ENCODE data around the gene KIAA0930. TPM values are rescaled to one million over a fixed set of nuclear protein-coding genes. Genes with fewer than 3 reads are reported as not detected.
A peak's percentile ranks its signal among the peaks of the same experiment; 100 is the strongest.

Gene KIAA0930
- total and polyA plus RNA-seq, 2 experiments from 2014 or later, result 15.0 to 78.6 TPM

DNA sequence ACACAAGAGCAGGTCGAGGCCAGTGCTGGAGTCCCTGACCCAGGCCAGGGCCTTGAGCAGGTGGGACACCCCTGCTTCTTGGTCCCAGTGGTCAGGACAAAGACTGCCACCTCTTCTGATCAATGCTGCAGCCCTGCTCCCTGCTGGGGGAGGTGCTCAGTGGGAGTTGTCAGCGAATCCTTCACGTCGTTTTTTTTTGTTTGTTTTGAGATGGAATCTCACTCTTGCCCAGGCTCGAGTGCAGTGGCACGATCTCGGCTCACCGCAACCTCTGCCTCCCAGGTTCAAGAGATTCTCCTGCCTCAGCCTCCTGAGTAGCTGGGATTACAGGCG, 42.3 kb downstream of the KIAA0930 start (continued):
- TF ChIP-seq, protein P1, sequence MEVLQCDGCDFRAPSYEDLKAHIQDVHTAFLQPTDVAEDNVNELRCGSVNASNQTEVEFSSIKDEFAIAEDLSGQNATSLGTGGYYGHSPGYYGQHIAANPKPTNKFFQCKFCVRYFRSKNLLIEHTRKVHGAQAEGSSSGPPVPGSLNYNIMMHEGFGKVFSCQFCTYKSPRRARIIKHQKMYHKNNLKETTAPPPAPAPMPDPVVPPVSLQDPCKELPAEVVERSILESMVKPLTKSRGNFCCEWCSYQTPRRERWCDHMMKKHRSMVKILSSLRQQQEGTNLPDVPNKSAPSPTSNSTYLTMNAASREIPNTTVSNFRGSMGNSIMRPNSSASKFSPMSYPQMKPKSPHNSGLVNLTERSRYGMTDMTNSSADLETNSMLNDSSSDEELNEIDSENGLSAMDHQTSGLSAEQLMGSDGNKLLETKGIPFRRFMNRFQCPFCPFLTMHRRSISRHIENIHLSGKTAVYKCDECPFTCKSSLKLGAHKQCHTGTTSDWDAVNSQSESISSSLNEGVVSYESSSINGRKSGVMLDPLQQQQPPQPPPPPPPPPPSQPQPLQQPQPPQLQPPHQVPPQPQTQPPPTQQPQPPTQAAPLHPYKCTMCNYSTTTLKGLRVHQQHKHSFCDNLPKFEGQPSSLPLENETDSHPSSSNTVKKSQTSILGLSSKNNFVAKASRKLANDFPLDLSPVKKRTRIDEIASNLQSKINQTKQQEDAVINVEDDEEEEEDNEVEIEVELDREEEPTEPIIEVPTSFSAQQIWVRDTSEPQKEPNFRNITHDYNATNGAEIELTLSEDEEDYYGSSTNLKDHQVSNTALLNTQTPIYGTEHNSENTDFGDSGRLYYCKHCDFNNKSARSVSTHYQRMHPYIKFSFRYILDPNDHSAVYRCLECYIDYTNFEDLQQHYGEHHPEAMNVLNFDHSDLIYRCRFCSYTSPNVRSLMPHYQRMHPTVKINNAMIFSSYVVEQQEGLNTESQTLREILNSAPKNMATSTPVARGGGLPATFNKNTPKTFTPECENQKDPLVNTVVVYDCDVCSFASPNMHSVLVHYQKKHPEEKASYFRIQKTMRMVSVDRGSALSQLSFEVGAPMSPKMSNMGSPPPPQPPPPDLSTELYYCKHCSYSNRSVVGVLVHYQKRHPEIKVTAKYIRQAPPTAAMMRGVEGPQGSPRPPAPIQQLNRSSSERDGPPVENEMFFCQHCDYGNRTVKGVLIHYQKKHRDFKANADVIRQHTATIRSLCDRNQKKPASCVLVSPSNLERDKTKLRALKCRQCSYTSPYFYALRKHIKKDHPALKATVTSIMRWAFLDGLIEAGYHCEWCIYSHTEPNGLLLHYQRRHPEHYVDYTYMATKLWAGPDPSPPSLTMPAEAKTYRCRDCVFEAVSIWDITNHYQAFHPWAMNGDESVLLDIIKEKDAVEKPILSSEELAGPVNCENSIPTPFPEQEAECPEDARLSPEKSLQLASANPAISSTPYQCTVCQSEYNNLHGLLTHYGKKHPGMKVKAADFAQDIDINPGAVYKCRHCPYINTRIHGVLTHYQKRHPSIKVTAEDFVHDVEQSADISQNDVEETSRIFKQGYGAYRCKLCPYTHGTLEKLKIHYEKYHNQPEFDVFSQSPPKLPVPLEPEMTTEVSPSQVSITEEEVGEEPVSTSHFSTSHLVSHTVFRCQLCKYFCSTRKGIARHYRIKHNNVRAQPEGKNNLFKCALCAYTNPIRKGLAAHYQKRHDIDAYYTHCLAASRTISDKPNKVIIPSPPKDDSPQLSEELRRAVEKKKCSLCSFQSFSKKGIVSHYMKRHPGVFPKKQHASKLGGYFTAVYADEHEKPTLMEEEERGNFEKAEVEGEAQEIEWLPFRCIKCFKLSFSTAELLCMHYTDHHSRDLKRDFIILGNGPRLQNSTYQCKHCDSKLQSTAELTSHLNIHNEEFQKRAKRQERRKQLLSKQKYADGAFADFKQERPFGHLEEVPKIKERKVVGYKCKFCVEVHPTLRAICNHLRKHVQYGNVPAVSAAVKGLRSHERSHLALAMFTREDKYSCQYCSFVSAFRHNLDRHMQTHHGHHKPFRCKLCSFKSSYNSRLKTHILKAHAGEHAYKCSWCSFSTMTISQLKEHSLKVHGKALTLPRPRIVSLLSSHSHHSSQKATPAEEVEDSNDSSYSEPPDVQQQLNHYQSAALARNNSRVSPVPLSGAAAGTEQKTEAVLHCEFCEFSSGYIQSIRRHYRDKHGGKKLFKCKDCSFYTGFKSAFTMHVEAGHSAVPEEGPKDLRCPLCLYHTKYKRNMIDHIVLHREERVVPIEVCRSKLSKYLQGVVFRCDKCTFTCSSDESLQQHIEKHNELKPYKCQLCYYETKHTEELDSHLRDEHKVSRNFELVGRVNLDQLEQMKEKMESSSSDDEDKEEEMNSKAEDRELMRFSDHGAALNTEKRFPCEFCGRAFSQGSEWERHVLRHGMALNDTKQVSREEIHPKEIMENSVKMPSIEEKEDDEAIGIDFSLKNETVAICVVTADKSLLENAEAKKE (CRISPR knock-in tag; IDR thresholded peaks at IDR 0.05), result no peak

DNA sequence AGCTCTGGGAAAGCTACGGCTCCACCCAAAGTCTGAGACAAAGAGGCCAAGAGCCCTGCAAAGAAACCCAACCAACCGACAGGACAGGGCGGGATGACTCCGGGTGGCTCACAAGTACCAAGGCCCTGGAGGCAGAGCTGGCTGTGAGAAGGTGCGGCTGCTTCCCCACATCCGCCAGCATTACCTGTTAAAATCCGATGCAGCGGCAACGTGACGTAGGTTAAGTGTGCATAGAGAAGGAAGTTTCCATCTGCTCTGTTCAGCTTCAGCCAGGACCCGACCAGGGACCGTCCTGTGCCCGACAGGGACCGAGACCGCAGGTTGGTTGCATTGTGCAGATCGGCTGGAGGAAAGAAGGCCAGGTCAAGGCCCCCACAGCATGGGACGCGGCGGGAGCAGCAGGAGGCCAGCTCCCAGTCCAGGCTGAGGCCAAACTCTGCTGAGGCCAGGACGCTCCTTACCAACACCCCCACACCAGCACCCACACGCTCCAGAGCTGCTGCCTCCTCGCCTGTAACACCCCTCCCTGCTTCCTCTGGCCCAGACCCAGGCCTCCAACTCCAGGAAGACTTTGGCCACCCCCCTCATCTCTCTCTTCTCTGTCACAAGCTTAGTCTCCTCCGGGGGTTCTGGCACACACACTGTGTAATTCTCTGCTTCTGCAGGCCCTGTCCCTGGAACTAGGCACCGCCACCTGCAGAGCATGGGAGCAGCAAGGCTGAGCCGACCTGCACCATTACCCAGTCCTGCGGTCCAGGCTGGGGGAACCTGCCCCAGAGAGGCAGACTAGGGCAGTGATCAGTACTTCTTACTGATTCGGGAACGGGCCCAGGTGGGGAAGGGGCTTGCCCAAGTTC, 42.9 kb downstream of the KIAA0930 start:
- Mint-ChIP-seq H3K36me3 (ENCODE audit: low read depth) (peaks cover 16% of the 10 kb centered on the region; the same call in 2 of the 3 replicates), H3K27me3 (ENCODE audit: insufficient read depth, low read depth, poor library complexity) (peaks cover 9% of the 10 kb centered on the region), H3K27ac (peak overlapping the region; percentile 52; the same call in 1 of the 2 replicates), H3K9me3 (no peaks in the 10 kb centered on the region; the same call in 2 of the 3 replicates), H3K4me3 (no peak overlapping the region; the same call in 2 of the 3 replicates), H3K4me1 (peaks cover 35% of the 10 kb centered on the region)
- H3K36me3 ChIP-seq (ENCODE audit: insufficient read depth), result peaks cover 3% of the 10 kb centered on the region; the same call in 1 of the 2 replicates
- DNase-seq (ENCODE audit: low spot score) (no peak), ATAC-seq (peak; percentile 41)
- no peaks in the 10 kb centered on the region for H3K9me2 ChIP-seq (ENCODE audit: insufficient read depth)
- H3K27me3 ChIP-seq (ENCODE audit: insufficient read depth), result no peaks in the 10 kb centered on the region
- H3K27ac ChIP-seq (ENCODE audit: low read depth), result no peak overlapping the region
- H3K79me2 ChIP-seq (replicated peaks; ENCODE audit: insufficient read depth), result no peaks in the 10 kb centered on the region
- no peak overlapping the region for H3K4me3 ChIP-seq
- TF ChIP-seq EZH2phosphoT487 (IDR thresholded peaks at IDR 0.05; ENCODE audit: unreplicated experiment) (no peak), POLR2AphosphoS5 (IDR thresholded peaks at IDR 0.05; ENCODE audit: low read depth) (no peak)
- TF ChIP-seq, protein P1 (CRISPR knock-in tag; IDR thresholded peaks at IDR 0.05), result no peak
- H3K4me1 ChIP-seq (ENCODE audit: insufficient read depth), result 0 out of 2 replicates have a peak, but pooled peaks cover 4% of the 10 kb centered on the region
- no peak overlapping the region for H2AFZ ChIP-seq
- no peaks in the 10 kb centered on the region for H4K20me1 ChIP-seq (replicated peaks; ENCODE audit: insufficient read depth)
- H3F3A ChIP-seq (replicated peaks; ENCODE audit: low read depth), result no peaks in the 10 kb centered on the region
- no peak overlapping the region for H3K4me2 ChIP-seq

Data from GM23338 (cell line).